Astrocyte of the spinal cord (primary cell): ENCODE results near the gene SLC35F4.

Experiments used
- DNase-seq: peaks from one replicate; pipeline ENCODE4 v3.0.0; 2011; ENCODE audit warnings: low read depth, low spot score
- H3K4me3 ChIP-seq: 2 replicates; pipeline ENCODE4 v1.5.1; 2011; ENCODE audit warnings: low read depth, mild to moderate bottlenecking, low read length, moderate library complexity
- CTCF ChIP-seq: IDR thresholded peaks from 2 replicates; pipeline ENCODE4 v1.5.1; 2012; ENCODE audit warnings: low read depth, mild to moderate bottlenecking, low read length, inconsistent platforms
- in situ Hi-C: cut with HindIII; loops from 2 replicates; pipeline ENCODE4 v1.10.0; 2017; ENCODE audit warnings: low sequenced_read_pairs

Gene SLC35F4

GRCh38 chr14:57547131-57547530 is 318.8 kb downstream of the SLC35F4 start:
- no peak for DNase-seq
- TF ChIP-seq CTCF = no peak
- no peak overlapping the region for H3K4me3 ChIP-seq
- in situ Hi-C loops = no loop called here

GRCh38 chr14:57533214-57533613 is 332.7 kb downstream of the SLC35F4 start:
- peak; percentile 26 for TF ChIP-seq CTCF
- no peak overlapping the region for H3K4me3 ChIP-seq
- peak; percentile 16 for DNase-seq
- in situ Hi-C loops = no loop called here

GRCh38 chr14:57530571-57530970 is 335.3 kb downstream of the SLC35F4 start:
- in situ Hi-C loops = no loop called here
- no peak for TF ChIP-seq CTCF
- H3K4me3 ChIP-seq = no peak overlapping the region
- no peak for DNase-seq

GRCh38 chr14:57526942-57527341 is 338.9 kb downstream of the SLC35F4 start:
- no peak for DNase-seq
- TF ChIP-seq CTCF = no peak
- in situ Hi-C loops = no loop called here

GRCh38 chr14:57519043-57519442 is 346.8 kb downstream of the SLC35F4 start:
- DNase-seq = no peak
- in situ Hi-C loops = no loop called here
- no peak for TF ChIP-seq CTCF
- H3K4me3 ChIP-seq = no peak overlapping the region

More at GRCh38 chr14:57526942-57527341, 338.9 kb downstream of the SLC35F4 start:
- H3K4me3 ChIP-seq = no peak overlapping the region
